HepG2 (cell line): ENCODE data around the gene ZG16B. TPM values are rescaled to one million over a fixed set of nuclear protein-coding genes. Genes with fewer than 3 reads are reported as not detected.
A peak's percentile ranks its signal among the peaks of the same experiment; 100 is the strongest.

ENCODE experiments used
- DNMT3B ChIP-seq: conservative IDR thresholded peaks from 2 replicates; pipeline ENCODE4 v1.6.1; 2016; ENCODE audit warnings: missing biosample characterization, control low read depth
- HDAC1 ChIP-seq: sonication (generic); formaldehyde crosslinking; IDR thresholded peaks from 2 replicates; pipeline ENCODE4 v1.5.1; 2020; ENCODE audit warnings: mild to moderate bottlenecking, missing genetic modification reagents
- HNRNPL ChIP-seq: fragments of 200-400 bp; formaldehyde crosslinking; IDR thresholded peaks from 2 replicates; pipeline ENCODE4 v1.6.1; 2017; ENCODE audit warnings: mild to moderate bottlenecking, low read depth, low read length
- KLF12 ChIP-seq: sonication (generic); formaldehyde crosslinking; IDR thresholded peaks from 2 replicates; pipeline ENCODE4 v1.4.0; 2020; ENCODE audit warnings: missing genetic modification reagents, borderline replicate concordance
- NFYC ChIP-seq: IDR thresholded peaks from 2 replicates; pipeline ENCODE4 v1.6.1; 2016; ENCODE audit warnings: missing genetic modification reagents, missing compliant biosample characterization
- NPAS2 ChIP-seq: sonication (generic); formaldehyde crosslinking; IDR thresholded peaks from 2 replicates; pipeline ENCODE4 v1.8.0; 2022; ENCODE audit warnings: mild to moderate bottlenecking, missing genetic modification reagents, borderline replicate concordance
- SIX1 ChIP-seq: sonication (generic); formaldehyde crosslinking; IDR thresholded peaks from 2 replicates; pipeline ENCODE4 v1.4.0; 2020; ENCODE audit warnings: missing genetic modification reagents, borderline replicate concordance
- SMAD1 ChIP-seq: sonication (generic); formaldehyde crosslinking; IDR thresholded peaks from 2 replicates; pipeline ENCODE4 v1.4.0; 2020; ENCODE audit warnings: missing genetic modification reagents, low read depth, mild to moderate bottlenecking, borderline replicate concordance
- SRSF1 ChIP-seq: fragments of 200-400 bp; formaldehyde crosslinking; optimal IDR thresholded peaks from 2 replicates; pipeline ENCODE3; 2017; ENCODE audit warnings: mild to moderate bottlenecking, low read depth, low read length, moderate library complexity
- STAG1 ChIP-seq: sonication (generic); formaldehyde crosslinking; IDR thresholded peaks from 2 replicates; pipeline ENCODE4 v1.4.0; 2020; ENCODE audit warnings: missing genetic modification reagents
- TFDP2 ChIP-seq: sonication (generic); formaldehyde crosslinking; IDR thresholded peaks from 2 replicates; pipeline ENCODE4 v1.4.0; 2020; ENCODE audit warnings: missing genetic modification reagents
- TMF1 ChIP-seq: sonication (generic); formaldehyde crosslinking; IDR thresholded peaks from 2 replicates; pipeline ENCODE4 v1.8.1; 2022; ENCODE audit warnings: low read depth, missing genetic modification reagents
- UBTF ChIP-seq: sonication (generic); formaldehyde crosslinking; IDR thresholded peaks from 2 replicates; pipeline ENCODE4 v1.4.0; 2020; ENCODE audit warnings: mild to moderate bottlenecking, missing genetic modification reagents
- ZHX2 ChIP-seq, 2 experiments: sonication (generic) in 1 of 2; formaldehyde crosslinking in 1 of 2; IDR thresholded peaks; 2 replicates each; pipeline versions ENCODE4 v1.6.1 to v1.9.0; 2014 to 2022; ENCODE audit warnings: antibody characterized with exemption in 1 of 2, borderline replicate concordance in 1 of 2, inconsistent platforms in 1 of 2, low read depth in 1 of 2, missing genetic modification reagents in 1 of 2
- ZNF20 ChIP-seq: sonication (generic); formaldehyde crosslinking; IDR thresholded peaks from 2 replicates; pipeline ENCODE4 v1.4.0; 2020; ENCODE audit warnings: mild to moderate bottlenecking, moderate library complexity, missing genetic modification reagents
- ZNF225 ChIP-seq: sonication (generic); formaldehyde crosslinking; IDR thresholded peaks from 2 replicates; pipeline ENCODE4 v1.4.0; 2020; ENCODE audit warnings: mild to moderate bottlenecking, missing genetic modification reagents
- ZNF550 ChIP-seq: sonication (generic); formaldehyde crosslinking; IDR thresholded peaks from 2 replicates; pipeline ENCODE4 v1.4.0; 2020; ENCODE audit warnings: mild to moderate bottlenecking, missing genetic modification reagents, borderline replicate concordance
- ZNF607 ChIP-seq: sonication (generic); formaldehyde crosslinking; IDR thresholded peaks from 2 replicates; pipeline ENCODE4 v1.5.1; 2020; ENCODE audit warnings: missing genetic modification reagents, mild to moderate bottlenecking, borderline replicate concordance
- ZNF749 ChIP-seq: sonication (generic); formaldehyde crosslinking; IDR thresholded peaks from 2 replicates; pipeline ENCODE4 v1.8.0; 2022; ENCODE audit warnings: mild to moderate bottlenecking, missing genetic modification reagents, moderate library complexity, borderline replicate concordance
- ZNF768 ChIP-seq: sonication (generic); formaldehyde crosslinking; IDR thresholded peaks from 2 replicates; pipeline ENCODE4 v1.4.0; 2020; ENCODE audit warnings: missing genetic modification reagents
- polyA plus RNA-seq, 8 experiments: library from polyadenylated mRNA; depleted of rRNA in 3 of 8; stranded (reverse) in 7 of 8; unstranded in 1 of 8; fragments of >200 nt; fragmentation: Illumina TruSeq in 4 of 8; extraction: Trizol in 4 of 8; gene quantifications; 2 replicates each; pipeline versions ENCODE4 v1.2.1 to v1.2.3, GENCODE V29; 2011 to 2016; ENCODE audit warnings: low read depth in 4 of 8, missing spikeins in 1 of 8, mixed read lengths in 1 of 8; ENCODE audit not compliant: insufficient read depth in 1 of 8
- total RNA-seq, 5 experiments: library from RNA; depleted of rRNA; stranded (reverse); fragments of >200 nt; fragmentation: Illumina TruSeq; extraction: Trizol; gene quantifications; 2 replicates each; pipeline ENCODE4 v1.2.3, GENCODE V29; 2016; ENCODE audit warnings: low read depth in 1 of 5

ZG16B gene
- total and polyA plus RNA-seq, 2 of the 13 experiments (the other 11 are each of a cell fraction or from before 2014, with no cell fraction given), result 1.5 to 11.3 TPM

- no peak for TF ChIP-seq ZNF20
- TF ChIP-seq SMAD1, result 0 out of 2 replicates have a peak, but pooled peaks have one; percentile 40
- peak; percentile 94 for TF ChIP-seq STAG1
- peak; percentile 26; the same call in 1 of the 2 replicates for TF ChIP-seq ZHX2 (IDR thresholded peaks at IDR 0.05; ENCODE audit: low read depth)
- TF ChIP-seq ZHX2 (CRISPR knock-in tag; IDR thresholded peaks at IDR 0.05; ENCODE audit: borderline replicate concordance), result no peak
- no peak for TF ChIP-seq KLF12
- peak; percentile 61 for TF ChIP-seq UBTF (CRISPR knock-in tag)
- TF ChIP-seq DNMT3B, result no peak
- TF ChIP-seq HDAC1 (CRISPR knock-in tag), result no peak
- TF ChIP-seq ZNF607 (CRISPR knock-in tag), result no peak
- TF ChIP-seq NPAS2 (CRISPR knock-in tag), result no peak
- peak; percentile 62; the same call in 1 of the 2 replicates for TF ChIP-seq ZNF768 (CRISPR knock-in tag)
- TF ChIP-seq ZNF749, result no peak
- TF ChIP-seq TFDP2, result peak; percentile 25; the same call in 1 of the 2 replicates
- TF ChIP-seq TMF1 (CRISPR knock-in tag), result no peak
- TF ChIP-seq ZNF550, result 0 out of 2 replicates have a peak, but pooled peaks have one; percentile 55
- TF ChIP-seq SIX1 (CRISPR knock-in tag), result no peak
- 0 out of 2 replicates have a peak, but pooled peaks have one; percentile 51 for TF ChIP-seq HNRNPL
- TF ChIP-seq ZNF225 (CRISPR knock-in tag), result 0 out of 2 replicates have a peak, but pooled peaks have one; percentile 50
- TF ChIP-seq SRSF1, result peak; percentile 43
- no peak; the same call in 1 of the 2 replicates for TF ChIP-seq NFYC (CRISPR knock-in tag)
Measured at GRCh38 chr16:2838928-2839327, 8.8 kb downstream of the ZG16B start (continued).
